HG02884 (cell line): ENCODE results near the gene UQCC2.

ENCODE experiments used
- ATAC-seq: cut with Tn5 transposase; IDR thresholded peaks from one replicate; pipeline ENCODE4 v1.9.1; 2021; ENCODE audit warnings: mild to moderate bottlenecking, moderate library complexity; ENCODE audit not compliant: unreplicated experiment

UQCC2 gene

GRCh38 chr6:33659986-33660385, 51.5 kb downstream of the UQCC2 start:
- no peak for ATAC-seq

- ATAC-seq: no peak
Measured at GRCh38 chr6:33658982-33659689, 52.4 kb downstream of the UQCC2 start.

GRCh38 chr6:33656844-33657243, 54.7 kb downstream of the UQCC2 start:
- no peak for ATAC-seq

GRCh38 chr6:33654831-33655554, 56.5 kb downstream of the UQCC2 start:
- no peak for ATAC-seq

- ATAC-seq: no peak
Measured at GRCh38 chr6:33652002-33652401, 59.5 kb downstream of the UQCC2 start.

- ATAC-seq: no peak
Measured at GRCh38 chr6:33651403-33651802, 60.1 kb downstream of the UQCC2 start.
